Mesendoderm (in vitro differentiated cells): ENCODE results near the gene LRRC36.

ENCODE experiments used
- DNase-seq: peaks from one replicate; pipeline ENCODE4 v3.0.0; 2013
- H2AK5ac ChIP-seq: 2 replicates; pipeline ENCODE4 v1.6.1; 2013; ENCODE audit warnings: low read length, inconsistent platforms
- H2BK120ac ChIP-seq: 2 replicates; pipeline ENCODE4 v1.6.1; 2013; ENCODE audit warnings: low read depth, mild to moderate bottlenecking, low read length, moderate library complexity, mixed read lengths
- H2BK15ac ChIP-seq: replicated peaks from 2 replicates; pipeline ENCODE4 v1.6.1; 2013; ENCODE audit warnings: low read depth, mild to moderate bottlenecking, moderate library complexity
- H2BK5ac ChIP-seq: 2 replicates; pipeline ENCODE4 v1.6.1; 2013; ENCODE audit warnings: low read length, inconsistent platforms
- H3K18ac ChIP-seq: 2 replicates; pipeline ENCODE4 v1.6.1; 2013; ENCODE audit warnings: mild to moderate bottlenecking, low read length, mixed read lengths
- H3K23ac ChIP-seq: one replicate; pipeline ENCODE4 v1.6.1; 2013; ENCODE audit warnings: low read length
- H3K27ac ChIP-seq: 2 replicates; pipeline ENCODE4 v1.5.1; 2013; ENCODE audit warnings: low read depth, mild to moderate bottlenecking, inconsistent platforms, low read length, moderate library complexity
- H3K27me3 ChIP-seq: 2 replicates; pipeline ENCODE4 v1.6.1; 2013; ENCODE audit warnings: low read length, control low read depth, mild to moderate bottlenecking, inconsistent platforms; ENCODE audit not compliant: insufficient read depth, poor library complexity
- H3K36me3 ChIP-seq: 2 replicates; pipeline ENCODE4 v1.6.1; 2013; ENCODE audit warnings: low read length, inconsistent platforms; ENCODE audit not compliant: control insufficient read depth, insufficient read depth
- H3K4ac ChIP-seq: one replicate; pipeline ENCODE4 v1.6.1; 2013; ENCODE audit warnings: low read depth, mild to moderate bottlenecking, low read length, moderate library complexity
- H3K4me1 ChIP-seq: 2 replicates; pipeline ENCODE4 v1.6.1; 2013; ENCODE audit warnings: low read depth, low read length, inconsistent platforms; ENCODE audit not compliant: control insufficient read depth
- H3K4me2 ChIP-seq: 2 replicates; pipeline ENCODE4 v1.6.1; 2013; ENCODE audit warnings: low read length
- H3K4me3 ChIP-seq: 2 replicates; pipeline ENCODE4 v1.5.1; 2013; ENCODE audit warnings: mild to moderate bottlenecking, low read length
- H3K56ac ChIP-seq: one replicate; pipeline ENCODE4 v1.6.1; 2013; ENCODE audit warnings: low read length
- H3K79me1 ChIP-seq: 2 replicates; pipeline ENCODE4 v1.6.1; 2013; ENCODE audit warnings: low read length, inconsistent platforms
- H3K79me2 ChIP-seq: 2 replicates; pipeline ENCODE4 v1.6.1; 2013; ENCODE audit warnings: mild to moderate bottlenecking, low read length; ENCODE audit not compliant: control insufficient read depth, insufficient read depth
- H3K9ac ChIP-seq: 2 replicates; pipeline ENCODE4 v1.6.1; 2013; ENCODE audit warnings: low read length, inconsistent platforms
- H4K5ac ChIP-seq: one replicate; pipeline ENCODE4 v1.6.1; 2013; ENCODE audit warnings: low read length
- H4K8ac ChIP-seq: one replicate; pipeline ENCODE4 v1.6.1; 2013; ENCODE audit warnings: low read depth, mild to moderate bottlenecking, control low read depth, low read length, moderate library complexity
- WGBS: extraction: QIAGEN DNeasy Blood & Tissue Kit; methylation state at CpG from one replicate; pipeline ENCODE4 v1.1.7; 2013; ENCODE audit warnings: low lambda C conversion rate, missing lambda C conversion rate; ENCODE audit not compliant: insufficient coverage; ENCODE audit errors: extremely low coverage; 5-methylcytosine and 5-hydroxymethylcytosine counted together

The LRRC36 gene

DNA sequence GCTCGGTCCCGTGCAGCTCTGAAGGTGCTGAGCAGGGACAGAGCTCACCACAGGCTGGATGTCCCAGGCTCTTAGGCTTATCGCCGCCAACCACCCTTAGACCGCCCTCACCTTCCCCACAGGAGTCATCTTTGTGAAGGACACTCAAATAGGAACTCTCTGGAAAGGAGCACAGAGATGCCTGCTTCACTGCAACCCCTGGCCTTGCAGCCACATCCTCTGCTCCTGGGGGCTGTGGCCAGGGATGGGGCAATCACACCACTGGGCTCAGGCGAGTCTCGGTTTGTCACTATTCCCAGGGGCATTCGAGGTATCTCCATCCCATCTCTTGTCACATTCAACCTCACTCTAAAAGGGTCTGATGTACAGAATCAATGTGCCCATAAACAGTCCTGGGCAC lies 78.7 kb downstream of the LRRC36 start:
- Histone ChIP-seq H2BK120ac (no peak overlapping the region), H2AK5ac (no peak overlapping the region), H3K23ac (no peak overlapping the region), H3K27me3 (no peaks in the 10 kb centered on the region), H4K5ac (no peak overlapping the region), H3K27ac (no peak overlapping the region), H3K4me2 (no peak overlapping the region), H3K4ac (no peak overlapping the region), H2BK5ac (no peak overlapping the region), H4K8ac (no peak overlapping the region), H2BK15ac (no peak overlapping the region), H3K36me3 (no peaks in the 10 kb centered on the region), H3K18ac (no peak overlapping the region), H3K79me1 (no peaks in the 10 kb centered on the region), H3K4me1 (peaks cover 4% of the 10 kb centered on the region), H3K4me3 (no peak overlapping the region), H3K79me2 (no peaks in the 10 kb centered on the region), H3K56ac (no peak overlapping the region), H3K9ac (no peak overlapping the region)
- no CpG with 5 or more reads among the region's 8 CpGs for WGBS
- no peak for DNase-seq

GRCh38 chr16:67406111-67406971 lies 79.7 kb downstream of the LRRC36 start:
- H3K56ac ChIP-seq, result peak overlapping the region; percentile 71
- H2BK120ac ChIP-seq, result no peak overlapping the region
- H3K27ac ChIP-seq, result no peak overlapping the region
- DNase-seq, result peak; percentile 49
- no peak overlapping the region for H4K5ac ChIP-seq
- no peaks in the 10 kb centered on the region for H3K27me3 ChIP-seq
- no peak overlapping the region for H3K9ac ChIP-seq
- H3K36me3 ChIP-seq, result no peaks in the 10 kb centered on the region
- no peak overlapping the region for H3K4ac ChIP-seq
- H3K23ac ChIP-seq, result no peak overlapping the region
- no peak overlapping the region for H2AK5ac ChIP-seq
- WGBS, result no CpG with 5 or more reads among the region's 18 CpGs
- no peak overlapping the region for H3K4me3 ChIP-seq
- no peaks in the 10 kb centered on the region for H3K79me1 ChIP-seq
- no peak overlapping the region for H3K18ac ChIP-seq
- H2BK15ac ChIP-seq, result no peak overlapping the region
- no peaks in the 10 kb centered on the region for H3K79me2 ChIP-seq
- no peak overlapping the region for H3K4me2 ChIP-seq
- no peak overlapping the region for H2BK5ac ChIP-seq
- peaks cover 4% of the 10 kb centered on the region for H3K4me1 ChIP-seq
- no peak overlapping the region for H4K8ac ChIP-seq

DNA sequence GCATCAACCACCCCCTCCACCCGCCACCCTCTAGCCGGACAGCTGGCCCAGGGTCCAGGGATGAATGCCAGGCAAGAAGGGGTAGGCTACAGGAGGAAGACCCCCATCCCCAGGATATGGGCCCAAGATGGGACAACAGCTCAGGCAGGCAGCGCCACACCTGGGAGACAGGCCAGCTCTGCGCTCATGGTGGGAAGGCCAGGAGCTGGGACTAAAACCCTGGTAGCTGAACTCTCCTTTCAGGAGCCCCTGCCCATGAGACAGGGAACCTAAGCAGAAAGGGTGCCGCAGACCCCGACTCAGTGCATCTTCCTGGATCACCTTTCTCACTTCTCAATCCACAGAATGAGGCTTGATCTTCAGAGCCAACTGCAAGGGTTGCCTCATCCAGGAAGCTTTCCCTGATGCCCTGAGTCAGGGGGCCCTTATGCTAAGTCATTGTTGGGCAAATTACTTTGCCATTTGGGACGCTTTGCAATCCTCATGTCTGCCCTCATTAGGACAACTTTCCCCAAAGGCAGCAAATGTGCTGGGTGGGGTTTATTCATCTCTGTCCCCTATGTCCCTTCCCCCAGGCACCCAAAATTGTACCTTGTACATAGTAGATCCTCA lies 80.7 kb downstream of the LRRC36 start:
- Histone ChIP-seq H3K27me3 (no peaks in the 10 kb centered on the region), H3K36me3 (no peaks in the 10 kb centered on the region), H2BK120ac (no peak overlapping the region), H3K9ac (no peak overlapping the region), H3K79me2 (no peaks in the 10 kb centered on the region), H3K4me3 (no peak overlapping the region), H3K18ac (no peak overlapping the region), H3K27ac (no peak overlapping the region), H3K23ac (no peak overlapping the region), H3K79me1 (no peaks in the 10 kb centered on the region), H2AK5ac (no peak overlapping the region), H3K4me1 (peaks cover 4% of the 10 kb centered on the region), H3K4me2 (no peak overlapping the region), H4K8ac (no peak overlapping the region), H2BK15ac (no peak overlapping the region), H3K4ac (no peak overlapping the region), H2BK5ac (no peak overlapping the region), H3K56ac (peak overlapping the region; percentile 71), H4K5ac (no peak overlapping the region)
- no peak for DNase-seq
- WGBS, result no CpG with 5 or more reads among the region's 7 CpGs

- H3K23ac ChIP-seq, result no peak overlapping the region
- H2BK5ac ChIP-seq, result no peak overlapping the region
- no peak overlapping the region for H2AK5ac ChIP-seq
- H4K8ac ChIP-seq, result no peak overlapping the region
- DNase-seq, result peak; percentile 39
- H3K27ac ChIP-seq, result no peak overlapping the region
- WGBS, result no CpG with 5 or more reads among the region's 6 CpGs
- peak overlapping the region; percentile 49 for H3K56ac ChIP-seq
- no peak overlapping the region for H3K18ac ChIP-seq
- no peak overlapping the region for H3K4me2 ChIP-seq
- H3K4me3 ChIP-seq, result no peak overlapping the region
- H3K4me1 ChIP-seq, result peaks cover 4% of the 10 kb centered on the region
- no peaks in the 10 kb centered on the region for H3K79me1 ChIP-seq
- no peak overlapping the region for H3K4ac ChIP-seq
- no peaks in the 10 kb centered on the region for H3K27me3 ChIP-seq
- no peak overlapping the region for H4K5ac ChIP-seq
- H3K9ac ChIP-seq, result no peak overlapping the region
- H3K36me3 ChIP-seq, result no peaks in the 10 kb centered on the region
- H2BK120ac ChIP-seq, result no peak overlapping the region
- H3K79me2 ChIP-seq, result no peaks in the 10 kb centered on the region
- H2BK15ac ChIP-seq, result no peak overlapping the region
Measured at GRCh38 chr16:67407788-67408452, 81.3 kb downstream of the LRRC36 start.

GRCh38 chr16:67409631-67410030 lies 83.0 kb downstream of the LRRC36 start:
- Histone ChIP-seq H3K36me3 (no peaks in the 10 kb centered on the region), H3K4ac (no peak overlapping the region), H3K79me2 (no peaks in the 10 kb centered on the region), H2BK120ac (no peak overlapping the region), H3K27ac (no peak overlapping the region), H3K23ac (no peak overlapping the region), H3K4me1 (peaks cover 4% of the 10 kb centered on the region), H3K27me3 (no peaks in the 10 kb centered on the region), H2BK15ac (no peak overlapping the region), H3K4me2 (no peak overlapping the region), H4K5ac (no peak overlapping the region), H3K9ac (no peak overlapping the region), H3K18ac (no peak overlapping the region), H2AK5ac (no peak overlapping the region), H3K4me3 (no peak overlapping the region), H3K79me1 (no peaks in the 10 kb centered on the region), H4K8ac (no peak overlapping the region), H3K56ac (no peak overlapping the region), H2BK5ac (no peak overlapping the region)
- DNase-seq, result no peak
- WGBS, result no CpG with 5 or more reads among the region's 9 CpGs
